Tongue (tissue), 2 donors: Measurements from ENCODE around the gene C6orf120. TPM values are rescaled to one million over a fixed set of nuclear protein-coding genes. Genes with fewer than 3 reads are reported as not detected.
"Not testable (repeated sequence)": the region's sequence is repeated elsewhere in the genome, so short reads cannot be mapped to it uniquely, and the experiment has no call there.

Source experiments
- DNase-seq: peaks from one replicate; pipeline ENCODE4 v3.0.0-alpha.2; 2015
- total RNA-seq: library from RNA; depleted of rRNA; stranded (reverse); fragments of >200 nt; gene quantifications from one replicate; pipeline ENCODE4 v1.2.3, GENCODE V29; 2014

C6orf120 gene
- total RNA-seq, 1 donor from 2014 or later: 32.8 TPM

GRCh38 chr6:169684056-169684455 is 17.9 kb upstream of the C6orf120 start:
- no peak for DNase-seq

- DNase-seq: no peak
These were observed 16.1 kb upstream of the C6orf120 start for GRCh38 chr6:169685860-169686259.

GRCh38 chr6:169689287-169689686 is 12.6 kb upstream of the C6orf120 start:
- DNase-seq: no peak

- no peak for DNase-seq
These were observed 10.7 kb upstream of the C6orf120 start for GRCh38 chr6:169691260-169691659.

- no peak for DNase-seq
These were observed 9.4 kb upstream of the C6orf120 start for GRCh38 chr6:169692516-169692915.

- DNase-seq: no peak
These were observed 6.8 kb upstream of the C6orf120 start for GRCh38 chr6:169695131-169695530.

GRCh38 chr6:169697115-169697514 is 4.8 kb upstream of the C6orf120 start:
- DNase-seq: not testable (repeated sequence)

GRCh38 chr6:169700296-169700695 is 1.6 kb upstream of the C6orf120 start:
- peak; percentile 9 for DNase-seq

GRCh38 chr6:169701311-169701953 is 494 bp upstream of the C6orf120 start:
- DNase-seq: no peak

GRCh38 chr6:169702840-169703246 is 917 bp downstream of the C6orf120 start:
- DNase-seq: no peak

GRCh38 chr6:169707772-169708171 is 5.8 kb downstream of the C6orf120 start:
- peak; percentile 20 for DNase-seq

GRCh38 chr6:169709293-169709692 is 7.4 kb downstream of the C6orf120 start:
- DNase-seq: no peak

GRCh38 chr6:169710009-169710408 is 8.1 kb downstream of the C6orf120 start:
- no peak for DNase-seq

GRCh38 chr6:169714178-169714577 is 12.3 kb downstream of the C6orf120 start:
- no peak for DNase-seq

GRCh38 chr6:169714595-169714994 is 12.7 kb downstream of the C6orf120 start:
- no peak for DNase-seq

GRCh38 chr6:169719117-169719516 is 17.2 kb downstream of the C6orf120 start:
- no peak for DNase-seq

- no peak for DNase-seq
These were observed 18.4 kb downstream of the C6orf120 start for GRCh38 chr6:169720207-169720855.

- DNase-seq: peak; percentile 71
These were observed 20.7 kb downstream of the C6orf120 start for GRCh38 chr6:169722362-169723199.

- DNase-seq: peak; percentile 91
These were observed 21.4 kb downstream of the C6orf120 start for GRCh38 chr6:169723200-169723909.

GRCh38 chr6:169723991-169724493 is 22.1 kb downstream of the C6orf120 start:
- peak; percentile 59 for DNase-seq

- DNase-seq: peak; percentile 92
These were observed 22.7 kb downstream of the C6orf120 start, which contains the start of gene PHF10 for GRCh38 chr6:169724494-169725124. Gene PHF10 (minus strand): TSS chr6:169724500. CDS start chr6:169723931, 569 bp downstream.
